H1 (cell line): ENCODE measurements around the gene TRIM59. TPM values are rescaled to one million over a fixed set of nuclear protein-coding genes. Genes with fewer than 3 reads are reported as not detected.

Source experiments
- CTCF ChIA-PET: fragments of 300-600 bp; sonication (Branson Sonifier 250); formaldehyde crosslinking; loops from one replicate; lab custom pipeline; 2021; ENCODE audit not compliant: partially characterized antibody; lab: Charles Lee
- POLR2A ChIA-PET: fragments of 300-600 bp; sonication (Branson Sonifier 250); formaldehyde crosslinking; loops from one replicate; lab custom pipeline; 2021; ENCODE audit warnings: inconsistent platforms; ENCODE audit not compliant: partially characterized antibody; lab: Charles Lee
- DNase-seq, 2 experiments: peaks; one replicate each; pipeline versions ENCODE4 v3.0.0 to v3.0.0-alpha.2; 2010 to 2022; ENCODE audit warnings: low spot score in 2 of 2, low read depth in 1 of 2, mixed read lengths in 1 of 2
- FAIRE-seq: peaks from 2 replicates; lab custom pipeline; 2011; peaks lifted over from hg19 to GRCh38; lab: Jason Lieb, UNC
- H2AFZ ChIP-seq: 2 replicates; pipeline ENCODE4 v1.8.1; 2012; ENCODE audit warnings: low read length, inconsistent platforms
- H2AK5ac ChIP-seq: 2 replicates; pipeline ENCODE4 v1.6.1; 2013; ENCODE audit warnings: low read depth, low read length
- H2BK120ac ChIP-seq: replicated peaks from 2 replicates; pipeline ENCODE3; 2013; ENCODE audit warnings: low read depth, low read length, inconsistent platforms
- H2BK12ac ChIP-seq: 2 replicates; pipeline ENCODE4 v1.6.1; 2013; ENCODE audit warnings: low read depth, low read length
- H2BK15ac ChIP-seq: 2 replicates; pipeline ENCODE4 v1.6.1; 2013; ENCODE audit warnings: low read length
- H2BK20ac ChIP-seq: 2 replicates; pipeline ENCODE4 v1.6.1; 2013; ENCODE audit warnings: low read length
- H2BK5ac ChIP-seq: 2 replicates; pipeline ENCODE4 v1.6.1; 2013; ENCODE audit warnings: low read depth, low read length
- H3K14ac ChIP-seq: 2 replicates; pipeline ENCODE4 v1.6.1; 2013; ENCODE audit warnings: inconsistent platforms; ENCODE audit not compliant: insufficient read length
- H3K18ac ChIP-seq: 2 replicates; pipeline ENCODE4 v1.6.1; 2013; ENCODE audit warnings: low read length; ENCODE audit errors: extremely low read depth
- H3K23ac ChIP-seq: 2 replicates; pipeline ENCODE4 v1.6.1; 2013; ENCODE audit warnings: inconsistent platforms; ENCODE audit not compliant: insufficient read length
- H3K23me2 ChIP-seq: 2 replicates; pipeline ENCODE4 v1.6.1; 2013; ENCODE audit warnings: low read depth, low read length
- H3K27ac ChIP-seq: 2 replicates; pipeline ENCODE4 v1.6.1; 2011; ENCODE audit warnings: low read depth, low read length, inconsistent platforms
- H3K27me3 ChIP-seq, 4 experiments: replicated peaks in 1 of 4; 1 replicate in 1 of 4; 2 replicates in 3 of 4; pipeline versions ENCODE4 v1.6.1 to v1.8.1; 2011 to 2013; ENCODE audit warnings: low read length in 3 of 4, mild to moderate bottlenecking in 3 of 4, inconsistent platforms in 2 of 4, mixed read lengths in 2 of 4, moderate library complexity in 1 of 4; ENCODE audit not compliant: control insufficient read depth in 3 of 4, insufficient read depth in 3 of 4; ENCODE audit errors: extremely low read depth in 1 of 4
- H3K36me3 ChIP-seq, 4 experiments: 2 replicates each; pipeline versions ENCODE4 v1.6.1 to v1.8.1; 2011 to 2013; ENCODE audit warnings: mild to moderate bottlenecking in 4 of 4, low read length in 3 of 4, moderate library complexity in 2 of 4, control low read depth in 1 of 4, inconsistent platforms in 1 of 4; ENCODE audit not compliant: insufficient read depth in 4 of 4, control insufficient read depth in 2 of 4
- H3K4ac ChIP-seq: replicated peaks from 2 replicates; pipeline ENCODE3; 2013; ENCODE audit warnings: low read length, low read depth, mixed read lengths, inconsistent platforms; ENCODE audit not compliant: insufficient read length
- H3K4me1 ChIP-seq, 4 experiments: replicated peaks in 1 of 4; 1 replicate in 1 of 4; 2 replicates in 3 of 4; pipeline versions ENCODE4 v1.6.1 to v1.8.1; 2011 to 2013; ENCODE audit warnings: low read length in 3 of 4, inconsistent platforms in 2 of 4, mixed read lengths in 1 of 4; ENCODE audit not compliant: insufficient read depth in 4 of 4, control insufficient read depth in 3 of 4
- H3K4me2 ChIP-seq, 2 experiments: 2 replicates each; pipeline versions ENCODE4 v1.6.1 to v1.8.1; 2011 to 2013; ENCODE audit warnings: low read depth in 2 of 2, low read length in 2 of 2, control low read depth in 1 of 2, inconsistent platforms in 1 of 2, mild to moderate bottlenecking in 1 of 2; ENCODE audit not compliant: insufficient read depth in 1 of 2
- H3K4me3 ChIP-seq, 4 experiments: fragments of 200-600, 300-600 bp in 1 of 4; sonication (generic), shearing (Covaris generic), sonication (Bioruptor Twin) in 1 of 4; 2 replicates each; pipeline versions ENCODE4 v1.5.1 to v1.8.1; 2011 to 2016; ENCODE audit warnings: low read length in 4 of 4, low read depth in 3 of 4, control low read depth in 2 of 4, inconsistent platforms in 2 of 4, mild to moderate bottlenecking in 2 of 4, mixed read lengths in 1 of 4, moderate library complexity in 1 of 4; ENCODE audit not compliant: insufficient read depth in 2 of 4; ENCODE audit errors: extremely low read depth in 1 of 4
- H3K56ac ChIP-seq: replicated peaks from 2 replicates; pipeline ENCODE3; 2013; ENCODE audit warnings: low read depth, mild to moderate bottlenecking, mixed read lengths, low read length, inconsistent platforms; ENCODE audit not compliant: insufficient read length
- H3K79me1 ChIP-seq: 2 replicates; pipeline ENCODE4 v1.6.1; 2013; ENCODE audit warnings: low read depth, low read length, control low read depth
- H3K79me2 ChIP-seq, 2 experiments: 2 replicates each; pipeline versions ENCODE4 v1.6.1 to v1.8.1; 2012 to 2013; ENCODE audit warnings: low read length in 2 of 2, mild to moderate bottlenecking in 2 of 2, inconsistent platforms in 1 of 2; ENCODE audit not compliant: insufficient read depth in 2 of 2, control insufficient read depth in 1 of 2
- H3K9ac ChIP-seq, 4 experiments: replicated peaks in 1 of 4; 1 replicate in 1 of 4; 2 replicates in 3 of 4; pipeline versions ENCODE4 v1.6.1 to v1.8.1; 2011 to 2013; ENCODE audit warnings: low read depth in 3 of 4, low read length in 3 of 4, control low read depth in 2 of 4, mild to moderate bottlenecking in 2 of 4, moderate library complexity in 2 of 4, inconsistent platforms in 1 of 4; ENCODE audit errors: extremely low read depth in 1 of 4
- H3K9me3 ChIP-seq, 2 experiments: 2 replicates each; pipeline versions ENCODE4 v1.6.1 to v1.8.1; 2012 to 2013; ENCODE audit warnings: mild to moderate bottlenecking in 2 of 2, moderate library complexity in 2 of 2, control low read depth in 1 of 2, inconsistent platforms in 1 of 2, low read depth in 1 of 2, low read length in 1 of 2, mixed read lengths in 1 of 2; ENCODE audit not compliant: insufficient read depth in 2 of 2
- H4K20me1 ChIP-seq, 2 experiments: replicated peaks in 1 of 2; 2 replicates each; pipeline versions ENCODE3 to v1.8.1; 2011 to 2013; ENCODE audit warnings: inconsistent platforms in 2 of 2, low read length in 2 of 2, mild to moderate bottlenecking in 1 of 2; ENCODE audit not compliant: insufficient read depth in 2 of 2, control insufficient read depth in 1 of 2
- H4K5ac ChIP-seq: 2 replicates; pipeline ENCODE4 v1.6.1; 2013; ENCODE audit warnings: low read length, low read depth, mixed read lengths, inconsistent platforms; ENCODE audit not compliant: insufficient read length
- H4K8ac ChIP-seq: 2 replicates; pipeline ENCODE4 v1.8.0; 2013; ENCODE audit warnings: mild to moderate bottlenecking, moderate library complexity, low read length, inconsistent platforms; ENCODE audit not compliant: insufficient read depth; ENCODE audit errors: extremely low read depth
- H4K91ac ChIP-seq: replicated peaks from 2 replicates; pipeline ENCODE3; 2013; ENCODE audit warnings: low read length, mixed read lengths, inconsistent platforms; ENCODE audit not compliant: insufficient read length
- BCL11A ChIP-seq, 2 experiments: IDR thresholded peaks; one replicate each; pipeline ENCODE4 v1.6.1; 2011; ENCODE audit warnings: low read depth in 2 of 2, low read length in 2 of 2, mild to moderate bottlenecking in 2 of 2
- CHD1 ChIP-seq: IDR thresholded peaks from 2 replicates; pipeline ENCODE4 v1.6.1; 2012; ENCODE audit warnings: low read depth, low read length, improper control_type of control experiment
- CREB1 ChIP-seq: IDR thresholded peaks from 2 replicates; pipeline ENCODE4 v1.6.1; 2012; ENCODE audit warnings: inconsistent platforms
- KDM1A ChIP-seq: fragments of 200-600, 300-600 bp; sonication (generic); IDR thresholded peaks from 2 replicates; pipeline ENCODE4 v1.7.1; 2016; ENCODE audit warnings: mild to moderate bottlenecking, low read length, borderline replicate concordance
- KDM4A ChIP-seq: IDR thresholded peaks from one replicate; pipeline ENCODE4 v1.7.1; 2012; ENCODE audit warnings: low read depth, mild to moderate bottlenecking, moderate library complexity, low read length, inconsistent platforms; ENCODE audit not compliant: severe bottlenecking
- KDM5A ChIP-seq: fragments of 200-600 bp; IDR thresholded peaks from 2 replicates; pipeline ENCODE4 v1.7.1; 2012; ENCODE audit warnings: mild to moderate bottlenecking, low read length, inconsistent platforms, mixed read lengths
- PHF8 ChIP-seq: fragments of 200-600 bp; sonication (generic); conservative IDR thresholded peaks from 2 replicates; pipeline ENCODE4 v1.7.1; 2012; ENCODE audit warnings: low read depth, mild to moderate bottlenecking, inconsistent platforms, low read length, moderate library complexity
- RFX5 ChIP-seq: IDR thresholded peaks from 2 replicates; pipeline ENCODE4 v1.6.1; 2011; ENCODE audit warnings: low read depth, low read length, improper control_type of control experiment, borderline replicate concordance
- SUZ12 ChIP-seq: fragments of 200-600 bp; sonication (generic); IDR thresholded peaks from 2 replicates; pipeline ENCODE4 v1.6.1; 2012; ENCODE audit warnings: mild to moderate bottlenecking, inconsistent platforms, low read length, moderate library complexity, mixed read lengths
- YY1 ChIP-seq: IDR thresholded peaks from 2 replicates; pipeline ENCODE4 v1.6.1; 2011; ENCODE audit warnings: low read depth, mild to moderate bottlenecking, low read length
- ZNF274 ChIP-seq: IDR thresholded peaks from 2 replicates; pipeline ENCODE4 v1.7.0; 2012; ENCODE audit warnings: low read length, borderline replicate concordance; ENCODE audit errors: extremely low read depth
- WGBS, 2 experiments: shearing (Covaris generic) in 1 of 2; methylation state at CpG; one replicate each; pipeline versions ENCODE4 v1.1.6 to v1.1.7; 2013 to 2015; ENCODE audit warnings: low lambda C conversion rate in 2 of 2, mixed read lengths in 2 of 2, inconsistent platforms in 1 of 2, low coverage in 1 of 2, missing lambda C conversion rate in 1 of 2; ENCODE audit not compliant: insufficient replicate concordance in 2 of 2, insufficient coverage in 1 of 2, insufficient read length in 1 of 2; ENCODE audit errors: extremely low coverage in 1 of 2, missing lambda C conversion rate in 1 of 2; 5-methylcytosine and 5-hydroxymethylcytosine counted together
- polyA plus RNA-seq, 7 experiments: library from polyadenylated mRNA; depleted of rRNA in 3 of 7; stranded (reverse) in 5 of 7; unstranded in 2 of 7; fragments of >200 nt in 5 of 7; fragments of 200-250 nt in 2 of 7; gene quantifications; 1 replicate in 5 of 7; 2 replicates in 1 of 7; 4 replicates in 1 of 7; pipeline versions ENCODE4 v1.2.1 to v1.2.3, GENCODE V29; 2011 to 2013; ENCODE audit warnings: missing spikeins in 2 of 7, mixed read lengths in 2 of 7
- total RNA-seq: library from RNA; stranded (reverse); fragmentation: NEBNext Ultra II Directional; extraction: Animal tissue kit (Norgen Biotek cat#: 25700); gene quantifications from 2 replicates; pipeline ENCODE4 v1.2.1, GENCODE V29; 2021

Gene TRIM59
- total and polyA plus RNA-seq, 2 of the 8 experiments (the other 6 are each of a cell fraction or from before 2014, with no cell fraction given) = 11.6 to 53.4 TPM

DNA sequence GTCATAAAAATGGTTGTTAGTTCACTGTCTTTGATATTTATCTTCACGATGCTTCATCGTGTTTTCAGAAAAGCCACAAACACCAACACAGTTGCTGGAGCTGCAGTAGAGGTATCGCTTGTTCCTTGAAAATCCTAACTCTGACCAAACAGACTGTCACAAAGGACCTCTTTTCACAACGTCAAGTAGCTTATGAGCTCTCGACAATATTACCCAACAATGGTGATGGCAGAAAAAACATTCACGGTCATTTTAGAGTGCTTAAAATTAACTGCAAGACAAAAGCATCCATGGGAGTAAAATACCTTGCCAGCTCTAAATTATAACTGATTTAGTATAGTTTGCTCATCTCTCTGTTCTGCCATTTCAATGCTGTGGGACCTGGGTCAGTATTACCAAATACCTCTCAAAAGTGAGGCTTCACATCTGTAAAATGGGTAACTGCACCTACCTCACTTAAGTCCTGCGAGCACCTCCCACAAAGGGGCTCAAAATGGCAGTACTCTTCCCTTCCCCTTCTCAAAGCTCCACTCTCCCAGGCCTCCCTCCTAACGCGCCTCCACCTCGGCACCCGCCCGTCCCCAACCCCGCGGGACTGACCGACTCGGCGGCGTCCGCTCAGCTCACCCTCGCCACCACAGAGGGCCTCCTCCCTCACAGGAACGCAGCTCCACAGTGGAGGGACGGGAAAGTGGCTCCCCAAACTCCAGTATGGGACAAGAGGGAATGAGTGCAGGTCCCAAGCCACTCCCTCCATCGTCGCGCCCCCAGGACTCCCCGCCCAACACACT, 546 bp downstream of the TRIM59 start:
- DNase-seq (no peak), FAIRE-seq (no peak)
- Histone ChIP-seq H4K8ac (peak overlapping the region; percentile 96; the same call in 1 of the 2 replicates), H3K4ac (peak overlapping the region; percentile 82), H2AFZ (peak overlapping the region; percentile 77; the same call in 1 of the 2 replicates), H3K18ac (peak overlapping the region; percentile 97), H3K56ac (peak overlapping the region; percentile 98), H3K9ac (peak overlapping the region; percentile 95 to 97 (median 96)), H2BK20ac (peak overlapping the region; percentile 72; the same call in 1 of the 2 replicates), H3K36me3 (peaks cover 0 to 35% (median 7%) of the 10 kb centered on the region in 4 experiments; a peak in 4 of 8 replicates), H2BK120ac (peak overlapping the region; percentile 62), H3K23ac (no peak overlapping the region), H3K79me2 (peaks cover 29 to 51% of the 10 kb centered on the region in 2 experiments), H3K27ac (peak overlapping the region; percentile 95), H3K14ac (no peak overlapping the region), H3K4me2 (peak overlapping the region; percentile 77 to 86), H2BK12ac (peak overlapping the region; percentile 88), H2AK5ac (no peak overlapping the region), H3K79me1 (no peaks in the 10 kb centered on the region; the same call in 1 of the 2 replicates), H4K20me1 (no peaks in the 10 kb centered on the region), H3K27me3 (no peaks in the 10 kb centered on the region), H2BK5ac (peak overlapping the region; percentile 99), H3K23me2 (peaks cover 6% of the 10 kb centered on the region), H3K9me3 (peaks cover 0 to 2% of the 10 kb centered on the region in 2 experiments; a peak in 2 of 4 replicates), H4K91ac (peak overlapping the region; percentile 83), H4K5ac (peak overlapping the region; percentile 96), H2BK15ac (peak overlapping the region; percentile 100; the same call in 1 of the 2 replicates), H3K4me1 (peaks cover 0 to 5% (median 0%) of the 10 kb centered on the region in 4 experiments; a peak in 3 of 7 replicates), H3K4me3 (peak overlapping the region; percentile 92 to 97 (median 94))
- 2% methylated on average over 13 of the region's 26 CpGs; no CpG with 5 or more reads in 1 of the 2 experiments for WGBS, 2 experiments
- POLR2A ChIA-PET = interaction anchor here (0.9 to 4.7 kb wide), 23 partner anchors 10 to 417 kb away, joined by 3 to 70 read pairs (median 5); partner anchors contain the start of genes C3orf80, KPNA4 and SMC4
- CTCF ChIA-PET = interaction anchor here (0.5 to 1.9 kb wide), 8 partner anchors 9 to 391 kb away, joined by 3 to 4 read pairs (median 4); no protein-coding TSS in a partner anchor
- TF ChIP-seq YY1 (peak; percentile 83), SUZ12 (no peak; the same call in 1 of the 2 replicates), PHF8 (no peak; the same call in none of the 2 replicates), KDM4A (peak; percentile 78), CREB1 (no peak), KDM1A (peak; percentile 98), CHD1 (0 out of 2 replicates have a peak, but pooled peaks have one; percentile 28), KDM5A (0 out of 2 replicates have a peak, but pooled peaks have one; percentile 22), BCL11A (IDR thresholded peaks at IDR 0.05; ENCODE audit: low read depth in 2 of 2, low read length in 2 of 2) (no peak), RFX5 (no peak), ZNF274 (no peak)
